H1 (cell line): ENCODE results near the gene PRPF18. TPM values are rescaled to one million over a fixed set of nuclear protein-coding genes. Genes with fewer than 3 reads are reported as not detected.
"Not testable (repeated sequence)": the region's sequence is repeated elsewhere in the genome, so short reads cannot be mapped to it uniquely, and the experiment has no call there.

Experiments
- CTCF ChIA-PET: fragments of 300-600 bp; sonication (Branson Sonifier 250); formaldehyde crosslinking; loops from one replicate; lab custom pipeline; 2021; ENCODE audit not compliant: partially characterized antibody; lab: Charles Lee
- POLR2A ChIA-PET: fragments of 300-600 bp; sonication (Branson Sonifier 250); formaldehyde crosslinking; loops from one replicate; lab custom pipeline; 2021; ENCODE audit warnings: inconsistent platforms; ENCODE audit not compliant: partially characterized antibody; lab: Charles Lee
- DNase-seq, 2 experiments: peaks; one replicate each; pipeline versions ENCODE4 v3.0.0 to v3.0.0-alpha.2; 2010 to 2022; ENCODE audit warnings: low spot score in 2 of 2, low read depth in 1 of 2, mixed read lengths in 1 of 2
- FAIRE-seq: peaks from 2 replicates; lab custom pipeline; 2011; peaks lifted over from hg19 to GRCh38; lab: Jason Lieb, UNC
- H2AFZ ChIP-seq: 2 replicates; pipeline ENCODE4 v1.8.1; 2012; ENCODE audit warnings: low read length, inconsistent platforms
- H2AK5ac ChIP-seq: 2 replicates; pipeline ENCODE4 v1.6.1; 2013; ENCODE audit warnings: low read depth, low read length
- H2BK120ac ChIP-seq: replicated peaks from 2 replicates; pipeline ENCODE3; 2013; ENCODE audit warnings: low read depth, low read length, inconsistent platforms
- H2BK12ac ChIP-seq: 2 replicates; pipeline ENCODE4 v1.6.1; 2013; ENCODE audit warnings: low read depth, low read length
- H2BK15ac ChIP-seq: 2 replicates; pipeline ENCODE4 v1.6.1; 2013; ENCODE audit warnings: low read length
- H2BK20ac ChIP-seq: 2 replicates; pipeline ENCODE4 v1.6.1; 2013; ENCODE audit warnings: low read length
- H2BK5ac ChIP-seq: 2 replicates; pipeline ENCODE4 v1.6.1; 2013; ENCODE audit warnings: low read depth, low read length
- H3K14ac ChIP-seq: 2 replicates; pipeline ENCODE4 v1.6.1; 2013; ENCODE audit warnings: inconsistent platforms; ENCODE audit not compliant: insufficient read length
- H3K18ac ChIP-seq: 2 replicates; pipeline ENCODE4 v1.6.1; 2013; ENCODE audit warnings: low read length; ENCODE audit errors: extremely low read depth
- H3K23ac ChIP-seq: 2 replicates; pipeline ENCODE4 v1.6.1; 2013; ENCODE audit warnings: inconsistent platforms; ENCODE audit not compliant: insufficient read length
- H3K23me2 ChIP-seq: 2 replicates; pipeline ENCODE4 v1.6.1; 2013; ENCODE audit warnings: low read depth, low read length
- H3K27ac ChIP-seq: 2 replicates; pipeline ENCODE4 v1.6.1; 2011; ENCODE audit warnings: low read depth, low read length, inconsistent platforms
- H3K27me3 ChIP-seq, 4 experiments: replicated peaks in 1 of 4; 1 replicate in 1 of 4; 2 replicates in 3 of 4; pipeline versions ENCODE4 v1.6.1 to v1.8.1; 2011 to 2013; ENCODE audit warnings: low read length in 3 of 4, mild to moderate bottlenecking in 3 of 4, inconsistent platforms in 2 of 4, mixed read lengths in 2 of 4, moderate library complexity in 1 of 4; ENCODE audit not compliant: control insufficient read depth in 3 of 4, insufficient read depth in 3 of 4; ENCODE audit errors: extremely low read depth in 1 of 4
- H3K36me3 ChIP-seq, 4 experiments: 2 replicates each; pipeline versions ENCODE4 v1.6.1 to v1.8.1; 2011 to 2013; ENCODE audit warnings: mild to moderate bottlenecking in 4 of 4, low read length in 3 of 4, moderate library complexity in 2 of 4, control low read depth in 1 of 4, inconsistent platforms in 1 of 4; ENCODE audit not compliant: insufficient read depth in 4 of 4, control insufficient read depth in 2 of 4
- H3K4ac ChIP-seq: replicated peaks from 2 replicates; pipeline ENCODE3; 2013; ENCODE audit warnings: low read length, low read depth, mixed read lengths, inconsistent platforms; ENCODE audit not compliant: insufficient read length
- H3K4me1 ChIP-seq, 4 experiments: replicated peaks in 1 of 4; 1 replicate in 1 of 4; 2 replicates in 3 of 4; pipeline versions ENCODE4 v1.6.1 to v1.8.1; 2011 to 2013; ENCODE audit warnings: low read length in 3 of 4, inconsistent platforms in 2 of 4, mixed read lengths in 1 of 4; ENCODE audit not compliant: insufficient read depth in 4 of 4, control insufficient read depth in 3 of 4
- H3K4me2 ChIP-seq, 2 experiments: 2 replicates each; pipeline versions ENCODE4 v1.6.1 to v1.8.1; 2011 to 2013; ENCODE audit warnings: low read depth in 2 of 2, low read length in 2 of 2, control low read depth in 1 of 2, inconsistent platforms in 1 of 2, mild to moderate bottlenecking in 1 of 2; ENCODE audit not compliant: insufficient read depth in 1 of 2
- H3K4me3 ChIP-seq, 4 experiments: fragments of 200-600, 300-600 bp in 1 of 4; sonication (generic), shearing (Covaris generic), sonication (Bioruptor Twin) in 1 of 4; 2 replicates each; pipeline versions ENCODE4 v1.5.1 to v1.8.1; 2011 to 2016; ENCODE audit warnings: low read length in 4 of 4, low read depth in 3 of 4, control low read depth in 2 of 4, inconsistent platforms in 2 of 4, mild to moderate bottlenecking in 2 of 4, mixed read lengths in 1 of 4, moderate library complexity in 1 of 4; ENCODE audit not compliant: insufficient read depth in 2 of 4; ENCODE audit errors: extremely low read depth in 1 of 4
- H3K56ac ChIP-seq: replicated peaks from 2 replicates; pipeline ENCODE3; 2013; ENCODE audit warnings: low read depth, mild to moderate bottlenecking, mixed read lengths, low read length, inconsistent platforms; ENCODE audit not compliant: insufficient read length
- H3K79me1 ChIP-seq: 2 replicates; pipeline ENCODE4 v1.6.1; 2013; ENCODE audit warnings: low read depth, low read length, control low read depth
- H3K79me2 ChIP-seq, 2 experiments: 2 replicates each; pipeline versions ENCODE4 v1.6.1 to v1.8.1; 2012 to 2013; ENCODE audit warnings: low read length in 2 of 2, mild to moderate bottlenecking in 2 of 2, inconsistent platforms in 1 of 2; ENCODE audit not compliant: insufficient read depth in 2 of 2, control insufficient read depth in 1 of 2
- H3K9ac ChIP-seq, 4 experiments: replicated peaks in 1 of 4; 1 replicate in 1 of 4; 2 replicates in 3 of 4; pipeline versions ENCODE4 v1.6.1 to v1.8.1; 2011 to 2013; ENCODE audit warnings: low read depth in 3 of 4, low read length in 3 of 4, control low read depth in 2 of 4, mild to moderate bottlenecking in 2 of 4, moderate library complexity in 2 of 4, inconsistent platforms in 1 of 4; ENCODE audit errors: extremely low read depth in 1 of 4
- H3K9me3 ChIP-seq, 2 experiments: 2 replicates each; pipeline versions ENCODE4 v1.6.1 to v1.8.1; 2012 to 2013; ENCODE audit warnings: mild to moderate bottlenecking in 2 of 2, moderate library complexity in 2 of 2, control low read depth in 1 of 2, inconsistent platforms in 1 of 2, low read depth in 1 of 2, low read length in 1 of 2, mixed read lengths in 1 of 2; ENCODE audit not compliant: insufficient read depth in 2 of 2
- H4K20me1 ChIP-seq, 2 experiments: replicated peaks in 1 of 2; 2 replicates each; pipeline versions ENCODE3 to v1.8.1; 2011 to 2013; ENCODE audit warnings: inconsistent platforms in 2 of 2, low read length in 2 of 2, mild to moderate bottlenecking in 1 of 2; ENCODE audit not compliant: insufficient read depth in 2 of 2, control insufficient read depth in 1 of 2
- H4K5ac ChIP-seq: 2 replicates; pipeline ENCODE4 v1.6.1; 2013; ENCODE audit warnings: low read length, low read depth, mixed read lengths, inconsistent platforms; ENCODE audit not compliant: insufficient read length
- H4K8ac ChIP-seq: 2 replicates; pipeline ENCODE4 v1.8.0; 2013; ENCODE audit warnings: mild to moderate bottlenecking, moderate library complexity, low read length, inconsistent platforms; ENCODE audit not compliant: insufficient read depth; ENCODE audit errors: extremely low read depth
- H4K91ac ChIP-seq: replicated peaks from 2 replicates; pipeline ENCODE3; 2013; ENCODE audit warnings: low read length, mixed read lengths, inconsistent platforms; ENCODE audit not compliant: insufficient read length
- WGBS, 2 experiments: shearing (Covaris generic) in 1 of 2; methylation state at CpG; one replicate each; pipeline versions ENCODE4 v1.1.6 to v1.1.7; 2013 to 2015; ENCODE audit warnings: low lambda C conversion rate in 2 of 2, mixed read lengths in 2 of 2, inconsistent platforms in 1 of 2, low coverage in 1 of 2, missing lambda C conversion rate in 1 of 2; ENCODE audit not compliant: insufficient replicate concordance in 2 of 2, insufficient coverage in 1 of 2, insufficient read length in 1 of 2; ENCODE audit errors: extremely low coverage in 1 of 2, missing lambda C conversion rate in 1 of 2; 5-methylcytosine and 5-hydroxymethylcytosine counted together
- polyA plus RNA-seq, 7 experiments: library from polyadenylated mRNA; depleted of rRNA in 3 of 7; stranded (reverse) in 5 of 7; unstranded in 2 of 7; fragments of >200 nt in 5 of 7; fragments of 200-250 nt in 2 of 7; gene quantifications; 1 replicate in 5 of 7; 2 replicates in 1 of 7; 4 replicates in 1 of 7; pipeline versions ENCODE4 v1.2.1 to v1.2.3, GENCODE V29; 2011 to 2013; ENCODE audit warnings: missing spikeins in 2 of 7, mixed read lengths in 2 of 7
- total RNA-seq: library from RNA; stranded (reverse); fragmentation: NEBNext Ultra II Directional; extraction: Animal tissue kit (Norgen Biotek cat#: 25700); gene quantifications from 2 replicates; pipeline ENCODE4 v1.2.1, GENCODE V29; 2021

The PRPF18 gene
- total and polyA plus RNA-seq, 2 of the 8 experiments (the other 6 are each of a cell fraction or from before 2014, with no cell fraction given), result 3.8 to 12.6 TPM

DNA sequence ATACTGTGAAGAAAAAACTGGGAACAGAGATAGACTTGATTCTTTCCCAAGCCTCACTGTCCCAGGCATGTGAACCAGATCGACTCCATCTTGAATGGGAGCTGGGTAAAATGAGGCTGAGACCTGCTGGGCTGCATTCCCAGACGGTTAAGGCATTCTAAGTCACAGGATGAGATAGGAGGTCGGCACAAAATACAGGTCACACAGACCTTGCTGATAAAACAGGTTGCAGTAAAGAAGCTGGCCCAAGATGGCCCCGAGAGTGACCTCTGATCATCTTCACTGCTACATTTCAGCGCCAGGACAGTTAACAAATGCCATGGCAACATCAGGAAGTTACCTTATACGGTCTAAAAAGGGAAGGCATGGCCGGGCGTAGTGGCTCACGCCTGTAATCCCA lies 48.8 kb upstream of the PRPF18 start:
- H3K36me3 ChIP-seq, H2AFZ ChIP-seq, FAIRE-seq, H3K9ac ChIP-seq, H3K23ac ChIP-seq, H2BK5ac ChIP-seq, H2AK5ac ChIP-seq, DNase-seq, H3K9me3 ChIP-seq, H3K56ac ChIP-seq, H4K20me1 ChIP-seq, H3K27ac ChIP-seq, H2BK12ac ChIP-seq, H2BK15ac ChIP-seq, H3K27me3 ChIP-seq, H4K8ac ChIP-seq, H2BK20ac ChIP-seq, H4K5ac ChIP-seq, H3K23me2 ChIP-seq, H3K4ac ChIP-seq, H3K18ac ChIP-seq, H3K14ac ChIP-seq, H3K79me1 ChIP-seq, H3K4me3 ChIP-seq, H3K79me2 ChIP-seq, H2BK120ac ChIP-seq, H3K4me2 ChIP-seq, H3K4me1 ChIP-seq, H4K91ac ChIP-seq: not testable (repeated sequence)
- CTCF ChIA-PET, result interaction anchor here (0.7 to 4.3 kb wide), 12 partner anchors 9 to 344 kb away, joined by 3 to 56 read pairs (median 6); no protein-coding TSS in a partner anchor
- 91% methylated on average over 9 of the region's 9 CpGs; no CpG with 5 or more reads in 1 of the 2 experiments for WGBS, 2 experiments
- POLR2A ChIA-PET, result interaction anchor here (2.2 kb wide), 1 partner anchor 188 kb away, joined by 14 read pairs; no protein-coding TSS in a partner anchor
